NCI-H2196 treated with DMSO at 0.1 percent for 48 hours (cell line): Measurements from ENCODE around the gene SIRPA.

Experiments used
- DNase-seq: peaks from one replicate; lab custom pipeline; 2025; ENCODE audit not compliant: unreplicated experiment; lab: John Stamatoyannopoulos, UW

The SIRPA gene

GRCh38 chr20:1931830-1932229 is 36.6 kb downstream of the SIRPA start:
- DNase-seq, result no peak

DNA sequence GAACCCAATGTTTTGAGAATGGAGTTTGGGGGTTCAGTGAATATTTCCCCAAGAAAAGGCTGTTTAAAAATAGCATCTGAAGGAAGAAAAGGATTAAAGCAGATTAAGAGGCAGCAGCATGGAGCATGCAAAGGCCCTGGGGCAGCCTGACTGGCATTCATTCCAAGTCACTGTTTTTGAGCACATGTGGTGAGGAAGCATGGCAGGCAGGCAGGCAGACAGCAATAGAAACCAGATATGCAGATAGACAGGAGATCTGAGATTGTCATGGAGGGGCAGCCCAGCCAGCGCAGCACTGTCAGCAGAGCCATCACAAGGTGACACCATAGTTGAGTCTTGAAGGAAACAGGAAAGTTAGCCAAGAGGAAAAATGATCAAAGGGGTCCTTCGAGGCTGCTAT is 37.8 kb downstream of the SIRPA start:
- no peak for DNase-seq

- DNase-seq, result no peak
Observed at GRCh38 chr20:1933465-1933870, 38.3 kb downstream of the SIRPA start.

- no peak for DNase-seq
Observed at GRCh38 chr20:1934156-1934555, 38.9 kb downstream of the SIRPA start.

DNA sequence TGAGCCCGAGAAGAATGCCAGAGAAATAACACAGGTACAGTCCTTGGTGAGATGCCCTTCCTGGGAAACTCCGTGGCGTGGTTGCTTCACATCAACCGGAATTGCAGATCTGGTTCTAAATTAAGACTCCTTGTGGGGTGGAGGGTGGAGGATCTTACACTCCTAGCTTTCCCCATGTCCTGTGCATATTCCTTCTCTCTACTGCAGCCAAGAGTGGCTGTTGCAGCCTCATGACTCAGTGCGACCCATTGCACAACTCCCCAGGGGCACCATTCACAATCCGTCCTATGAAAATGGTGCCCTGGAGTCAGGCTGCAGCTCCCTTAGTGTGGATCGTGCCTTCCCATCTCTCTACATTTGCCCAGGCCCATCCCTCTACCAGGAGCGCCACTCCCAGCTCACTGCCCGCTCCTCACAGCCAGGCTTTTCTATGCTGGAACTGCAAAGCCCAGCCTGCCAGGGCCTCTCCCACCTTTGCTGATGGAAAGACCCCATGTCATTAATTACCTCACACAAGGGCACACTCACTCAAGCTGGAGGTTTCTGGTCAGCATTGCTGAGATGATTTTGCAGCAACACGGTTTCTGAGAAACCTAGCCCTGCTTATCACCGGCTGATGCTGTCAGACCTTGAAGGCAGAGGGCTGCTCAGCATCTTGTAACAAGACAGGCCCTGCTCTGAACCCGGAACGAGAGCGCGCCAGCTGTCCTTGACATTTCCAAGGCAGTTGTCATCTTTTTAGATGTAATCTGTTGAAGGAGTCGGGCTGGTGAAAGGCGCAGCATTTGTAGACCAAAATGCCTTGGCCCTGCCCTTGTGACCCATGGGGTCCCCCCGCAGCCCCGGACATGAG is 39.7 kb downstream of the SIRPA start:
- DNase-seq, result no peak

- no peak for DNase-seq
Observed at GRCh38 chr20:1935696-1936366, 40.6 kb downstream of the SIRPA start.

GRCh38 chr20:1937316-1937976 is 42.2 kb downstream of the SIRPA start:
- DNase-seq, result no peak

- DNase-seq, result no peak
Observed at GRCh38 chr20:1938464-1939269, 43.5 kb downstream of the SIRPA start.

GRCh38 chr20:1939270-1939595 is 44.0 kb downstream of the SIRPA start:
- no peak for DNase-seq

- no peak for DNase-seq
Observed at GRCh38 chr20:1940581-1940980, 45.4 kb downstream of the SIRPA start.

DNA sequence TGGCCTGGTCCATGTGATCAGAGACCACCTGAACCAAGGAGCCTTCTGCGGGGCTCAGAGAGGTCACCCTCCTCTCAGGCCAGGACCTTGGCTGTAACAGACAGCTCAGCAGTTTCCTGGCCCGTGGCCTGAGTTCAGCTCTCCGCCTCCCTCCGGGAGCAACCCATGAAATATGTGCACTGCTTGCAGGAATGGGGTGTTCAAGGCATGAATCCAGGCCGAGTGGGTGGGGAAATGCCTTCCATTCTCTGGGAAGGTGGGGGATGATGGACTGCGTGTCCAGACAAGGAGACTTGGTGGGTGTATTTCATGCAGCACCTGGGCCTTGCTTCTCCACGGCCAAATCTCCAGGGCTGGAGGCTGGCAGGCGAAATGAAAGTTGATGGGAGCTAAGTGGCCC is 46.0 kb downstream of the SIRPA start:
- no peak for DNase-seq

- DNase-seq, result no peak
Observed at GRCh38 chr20:1942061-1942460, 46.9 kb downstream of the SIRPA start.

DNA sequence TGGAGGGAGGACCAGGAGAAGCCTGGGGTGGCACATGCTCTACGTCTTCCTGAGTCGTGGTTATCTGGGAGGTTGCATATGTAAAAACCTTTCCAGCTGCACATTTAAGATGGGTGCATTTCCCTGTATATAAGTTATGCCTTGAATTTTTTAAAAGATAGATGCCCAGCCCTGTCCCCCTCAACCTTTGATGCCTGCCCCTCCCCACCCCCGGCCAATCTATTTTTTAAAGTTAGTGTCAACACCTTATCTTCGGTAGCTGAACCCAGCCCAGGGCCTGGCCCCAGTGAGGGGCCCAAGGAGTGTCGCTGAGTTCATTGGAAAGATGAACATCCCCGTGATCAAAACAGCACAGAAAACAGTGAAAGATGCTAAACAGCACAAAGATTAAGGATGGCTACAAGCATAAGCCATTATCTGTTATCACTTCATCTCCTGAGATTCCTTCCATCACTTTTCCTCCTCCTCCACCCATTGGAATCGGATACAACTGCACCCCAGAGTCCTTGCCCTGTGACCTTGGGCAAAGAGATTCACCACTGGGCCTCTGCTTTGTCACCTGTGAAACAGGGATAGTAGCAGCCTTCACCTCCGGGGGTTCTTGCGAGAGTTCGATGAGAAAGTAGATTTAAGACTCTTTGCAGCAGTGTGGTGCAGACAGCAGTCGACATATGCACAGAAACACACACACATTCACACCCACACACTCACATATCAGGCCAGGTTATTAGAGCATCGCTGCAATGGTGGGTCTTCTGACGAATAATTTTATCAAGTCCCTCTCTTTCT is 47.5 kb downstream of the SIRPA start:
- no peak for DNase-seq

DNA sequence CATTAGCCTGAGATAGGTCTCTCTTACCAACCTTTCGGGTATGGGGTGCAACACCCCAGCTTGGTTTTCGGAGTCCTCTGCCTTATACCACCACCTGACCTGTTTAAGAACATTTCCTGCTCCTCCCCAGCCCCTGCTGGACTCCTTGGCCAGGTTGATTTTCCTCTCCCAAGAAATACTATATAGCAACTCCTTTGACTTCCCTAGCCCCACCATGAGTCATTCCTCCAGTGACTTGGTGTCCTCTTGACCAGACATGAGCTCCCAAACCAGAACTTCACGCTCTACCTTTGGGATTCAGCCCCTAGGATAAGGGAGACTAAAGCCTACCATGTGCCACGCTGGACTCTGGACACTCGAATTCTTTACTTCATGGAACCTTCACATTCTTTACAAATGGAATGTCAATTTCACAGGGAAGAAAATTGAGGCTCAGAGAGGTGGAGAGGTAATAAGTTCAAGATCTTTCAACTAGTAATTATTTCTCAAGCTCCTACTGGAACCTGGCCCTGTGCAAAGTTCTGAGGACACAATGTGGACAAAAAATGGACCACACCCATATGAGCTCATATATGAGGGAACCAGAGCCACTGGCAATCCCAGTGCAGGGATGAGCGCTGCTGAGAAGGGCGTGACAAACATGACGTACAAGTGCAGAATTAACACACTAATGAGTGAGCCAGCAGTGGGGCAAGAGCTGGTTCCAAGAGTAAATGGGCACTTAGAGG is 48.2 kb downstream of the SIRPA start:
- no peak for DNase-seq

GRCh38 chr20:1944345-1945091 is 49.3 kb downstream of the SIRPA start:
- DNase-seq, result no peak

GRCh38 chr20:1945134-1945618 is 50.0 kb downstream of the SIRPA start:
- no peak for DNase-seq

- DNase-seq, result no peak
Observed at GRCh38 chr20:1945660-1946059, 50.5 kb downstream of the SIRPA start.

DNA sequence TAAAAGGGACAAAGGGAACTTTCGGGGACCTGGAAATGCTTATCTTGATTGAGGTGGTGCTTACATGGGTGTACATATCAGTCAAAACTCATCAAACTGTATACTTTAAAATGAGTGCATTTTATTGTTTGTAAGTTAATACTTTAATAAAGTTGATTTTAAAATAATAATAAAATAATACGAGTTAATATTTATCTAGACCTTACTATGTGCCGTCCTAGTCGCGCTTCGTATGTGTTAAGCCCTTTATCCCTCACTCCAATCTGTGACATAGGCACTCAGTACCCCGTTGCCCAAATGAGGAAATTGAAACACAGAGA is 51.2 kb downstream of the SIRPA start:
- no peak for DNase-seq
